NT2/D1 (cell line): ENCODE measurements around the gene NPLOC4.
"Not testable (repeated sequence)": the region's sequence is repeated elsewhere in the genome, so short reads cannot be mapped to it uniquely, and the experiment has no call there.

Experiments
- DNase-seq: peaks from one replicate; pipeline ENCODE4 v3.0.0-alpha.2; 2011; ENCODE audit warnings: low read depth, low spot score
- H3K27me3 ChIP-seq: 2 replicates; pipeline ENCODE4 v1.6.0; 2011; ENCODE audit warnings: mild to moderate bottlenecking; ENCODE audit not compliant: insufficient read length, insufficient read depth
- H3K36me3 ChIP-seq: 2 replicates; pipeline ENCODE4 v1.6.1; 2011; ENCODE audit warnings: mild to moderate bottlenecking, low read length, mixed read lengths; ENCODE audit not compliant: insufficient read depth, insufficient read length
- H3K4me1 ChIP-seq: 2 replicates; pipeline ENCODE4 v1.5.1; 2011; ENCODE audit not compliant: insufficient read depth, insufficient read length
- H3K4me3 ChIP-seq: 2 replicates; pipeline ENCODE4 v1.5.1; 2011; ENCODE audit warnings: low read depth; ENCODE audit not compliant: insufficient read length
- H3K9ac ChIP-seq: 2 replicates; pipeline ENCODE4 v1.6.0; 2011; ENCODE audit warnings: low read depth; ENCODE audit not compliant: insufficient read length
- H3K9me3 ChIP-seq: 2 replicates; pipeline ENCODE4 v1.5.1; 2011; ENCODE audit warnings: mild to moderate bottlenecking, low read length; ENCODE audit not compliant: insufficient read depth
- SUZ12 ChIP-seq: IDR thresholded peaks from 2 replicates; pipeline ENCODE4 v1.6.1; 2011; ENCODE audit not compliant: insufficient read length, insufficient read depth; ENCODE audit errors: extremely low read depth
- YY1 ChIP-seq: IDR thresholded peaks from 2 replicates; pipeline ENCODE4 v1.6.1; 2011; ENCODE audit not compliant: insufficient read length, insufficient read depth
- ZNF274 ChIP-seq: IDR thresholded peaks from 2 replicates; pipeline ENCODE4 v1.6.1; 2011; ENCODE audit warnings: mild to moderate bottlenecking, low read depth, low read length

Gene NPLOC4

DNA sequence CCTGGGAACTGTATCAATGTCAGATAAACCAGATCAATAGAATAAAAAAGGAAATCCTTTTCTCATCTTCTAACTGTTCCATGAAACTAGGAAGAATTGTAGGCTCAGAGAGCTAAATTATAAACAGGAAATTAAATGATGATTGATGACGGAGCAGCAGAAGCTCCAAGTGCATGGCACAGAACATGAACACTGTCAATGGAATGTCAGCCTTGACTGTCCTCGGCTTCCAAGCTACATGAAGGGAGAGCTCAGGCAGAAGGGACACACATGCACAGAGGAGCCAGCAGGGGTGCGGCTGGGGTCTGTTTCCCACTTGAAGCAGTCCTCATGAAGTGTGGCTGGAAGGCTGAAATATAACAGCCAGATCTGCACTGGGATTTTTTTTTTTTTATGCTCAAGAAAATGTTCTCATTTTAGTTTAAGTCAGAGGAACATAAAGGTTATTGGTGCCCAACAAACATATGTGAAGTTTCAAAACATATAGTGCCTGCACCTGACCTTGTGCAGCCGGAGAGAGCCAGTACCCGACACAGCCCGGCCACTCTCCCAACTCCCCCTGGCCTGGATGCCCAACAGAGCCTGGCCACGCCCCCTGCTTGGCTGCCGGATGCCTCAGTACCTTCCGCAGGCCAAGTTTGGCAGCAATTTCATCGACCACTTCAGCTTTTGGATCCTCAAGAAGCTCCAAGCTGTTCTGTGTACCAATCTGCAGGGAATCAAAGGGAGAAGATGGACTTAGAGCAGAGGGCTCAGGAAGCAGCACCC is 37.0 kb downstream of the NPLOC4 start:
- no peak for DNase-seq
- Histone ChIP-seq H3K9ac (no peak overlapping the region), H3K4me1 (no peaks in the 10 kb centered on the region), H3K4me3 (no peak overlapping the region), H3K9me3 (no peaks in the 10 kb centered on the region), H3K36me3 (peaks cover 87% of the 10 kb centered on the region), H3K27me3 (no peaks in the 10 kb centered on the region)
- TF ChIP-seq SUZ12 (no peak), ZNF274 (no peak), YY1 (no peak)

GRCh38 chr17:81593105-81593871 is 43.6 kb downstream of the NPLOC4 start:
- H3K9me3 ChIP-seq: no peaks in the 10 kb centered on the region
- no peak for TF ChIP-seq SUZ12
- TF ChIP-seq ZNF274: no peak
- no peak for TF ChIP-seq YY1
- H3K4me3 ChIP-seq: no peak overlapping the region
- H3K36me3 ChIP-seq: peaks cover 86% of the 10 kb centered on the region
- no peaks in the 10 kb centered on the region for H3K4me1 ChIP-seq
- H3K27me3 ChIP-seq: no peaks in the 10 kb centered on the region
- H3K9ac ChIP-seq: no peak overlapping the region
- no peak for DNase-seq

GRCh38 chr17:81591971-81592370 is 44.9 kb downstream of the NPLOC4 start:
- no peak for TF ChIP-seq SUZ12
- no peak for TF ChIP-seq ZNF274
- no peak for TF ChIP-seq YY1
- H3K4me1 ChIP-seq: no peaks in the 10 kb centered on the region
- peaks cover 86% of the 10 kb centered on the region for H3K36me3 ChIP-seq
- no peak overlapping the region for H3K4me3 ChIP-seq
- DNase-seq: no peak
- no peaks in the 10 kb centered on the region for H3K27me3 ChIP-seq
- H3K9ac ChIP-seq: no peak overlapping the region
- H3K9me3 ChIP-seq: no peaks in the 10 kb centered on the region

GRCh38 chr17:81590121-81590520 is 46.8 kb downstream of the NPLOC4 start:
- H3K9ac ChIP-seq: no peak overlapping the region
- no peak overlapping the region for H3K4me3 ChIP-seq
- no peaks in the 10 kb centered on the region for H3K4me1 ChIP-seq
- H3K9me3 ChIP-seq: no peaks in the 10 kb centered on the region
- no peaks in the 10 kb centered on the region for H3K27me3 ChIP-seq
- DNase-seq: no peak
- TF ChIP-seq YY1 (no peak), SUZ12 (no peak), ZNF274 (no peak)
- H3K36me3 ChIP-seq: peaks cover 86% of the 10 kb centered on the region

- H3K9me3 ChIP-seq: no peaks in the 10 kb centered on the region
- H3K36me3 ChIP-seq: peaks cover 86% of the 10 kb centered on the region
- H3K4me3 ChIP-seq: no peak overlapping the region
- no peaks in the 10 kb centered on the region for H3K4me1 ChIP-seq
- no peak for DNase-seq
- H3K27me3 ChIP-seq: no peaks in the 10 kb centered on the region
- TF ChIP-seq SUZ12 (no peak), YY1 (no peak), ZNF274 (no peak)
- H3K9ac ChIP-seq: no peak overlapping the region
Observed at GRCh38 chr17:81589612-81590011, 47.3 kb downstream of the NPLOC4 start.

- Histone ChIP-seq H3K4me3 (no peak overlapping the region), H3K4me1 (no peaks in the 10 kb centered on the region), H3K9ac (no peak overlapping the region), H3K36me3 (peaks cover 89% of the 10 kb centered on the region), H3K9me3 (no peaks in the 10 kb centered on the region), H3K27me3 (no peaks in the 10 kb centered on the region)
- TF ChIP-seq ZNF274 (no peak), YY1 (no peak), SUZ12 (no peak)
- DNase-seq: peak; percentile 18
Observed at GRCh38 chr17:81586096-81586495, 50.8 kb downstream of the NPLOC4 start.

- not testable (repeated sequence) for H3K4me1 ChIP-seq
- peaks cover 87% of the 10 kb centered on the region for H3K36me3 ChIP-seq
Observed at GRCh38 chr17:81584771-81585170, 52.1 kb downstream of the NPLOC4 start.

More at GRCh38 chr17:81584771-81585170, 52.1 kb downstream of the NPLOC4 start:
- not testable (repeated sequence) for H3K4me3 ChIP-seq, H3K9me3 ChIP-seq, H3K9ac ChIP-seq, DNase-seq, H3K27me3 ChIP-seq
